Activated CD4-positive, CD25-positive, alpha-beta regulatory T cell (primary cell): ENCODE data around the gene KIF2A.

ENCODE experiments used
- DNase-seq, 4 experiments: peaks; one replicate each; lab custom pipeline; 2025; lab: John Stamatoyannopoulos, UW

Gene KIF2A

GRCh38 chr5:62305715-62306322 lies at the start of gene KIF2A:
Gene KIF2A, plus strand, starts transcription at chr5:62306206. Its CDS starts 267 bp downstream, at chr5:62306473.
- DNase-seq: peak; percentile 77 to 89 (median 83)

GRCh38 chr5:62257020-62257367 lies 49.0 kb upstream of the KIF2A start:
- DNase-seq: no peak

DNA sequence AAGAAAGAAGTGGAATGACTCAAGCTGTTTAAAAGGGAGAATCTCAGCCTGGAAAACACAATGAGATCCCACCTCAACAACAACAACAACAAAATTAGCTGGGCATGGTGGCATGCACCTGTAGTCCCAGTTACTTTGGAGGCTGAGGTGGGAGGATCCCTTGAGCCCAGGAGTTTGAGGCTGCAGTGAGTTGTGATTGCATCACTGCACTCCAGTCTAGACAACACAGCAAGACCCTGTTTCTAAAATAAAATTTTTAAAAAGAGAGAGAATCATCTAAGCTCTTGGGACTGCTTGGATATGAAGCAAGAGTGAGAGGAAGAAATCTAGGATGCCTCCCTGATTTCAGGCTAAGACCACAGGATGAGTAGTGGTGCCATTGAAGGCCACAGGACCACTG lies 47.4 kb upstream of the KIF2A start:
- no peak for DNase-seq

GRCh38 chr5:62259699-62260250 lies 46.2 kb upstream of the KIF2A start:
- no peak for DNase-seq

- no peak for DNase-seq
Observed at GRCh38 chr5:62260513-62260912, 45.5 kb upstream of the KIF2A start.

GRCh38 chr5:62263401-62263800 lies 42.6 kb upstream of the KIF2A start:
- DNase-seq: no peak

- DNase-seq: no peak
Observed at GRCh38 chr5:62265648-62266112, 40.3 kb upstream of the KIF2A start.

DNA sequence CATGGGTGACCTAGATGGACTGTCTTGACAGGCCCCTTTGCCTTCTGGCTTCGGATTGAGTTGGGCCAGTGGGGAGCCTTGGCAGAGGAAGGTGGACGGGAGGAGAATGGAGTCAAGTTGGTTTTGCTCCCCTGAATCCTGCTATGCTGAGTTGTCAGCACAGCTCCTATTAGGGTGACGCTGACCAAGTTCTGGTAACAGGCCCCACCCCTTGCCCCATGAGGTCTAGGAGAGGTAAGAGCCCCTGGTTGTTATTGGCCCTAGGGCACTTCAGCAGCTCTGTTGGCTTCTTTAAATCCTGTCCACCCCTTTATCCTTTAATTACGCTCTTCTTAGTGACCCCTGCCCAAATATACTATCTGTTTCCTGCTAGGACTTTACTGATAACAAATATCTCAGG lies 39.4 kb upstream of the KIF2A start:
- no peak for DNase-seq

DNA sequence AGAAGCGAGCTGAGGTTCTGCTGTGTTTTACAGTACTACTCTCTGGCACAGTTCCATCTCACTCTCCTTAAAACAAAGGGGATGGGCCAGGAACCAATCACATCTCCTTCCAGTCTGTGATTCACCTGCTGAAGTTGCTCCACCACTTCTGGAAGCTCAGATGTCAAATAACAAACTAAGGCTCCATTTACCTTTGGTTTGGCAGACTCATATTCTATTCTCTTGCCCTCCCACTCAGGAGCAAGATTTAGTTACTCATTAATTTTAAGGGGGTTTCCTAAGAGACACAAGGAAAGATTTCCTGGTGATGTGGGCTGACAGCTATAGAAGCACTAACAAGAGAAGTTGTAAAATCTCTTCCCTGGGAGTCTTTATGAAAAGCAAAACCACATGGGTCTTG lies 37.8 kb upstream of the KIF2A start:
- DNase-seq: no peak

- no peak for DNase-seq
Observed at GRCh38 chr5:62268792-62269191, 37.2 kb upstream of the KIF2A start.

DNA sequence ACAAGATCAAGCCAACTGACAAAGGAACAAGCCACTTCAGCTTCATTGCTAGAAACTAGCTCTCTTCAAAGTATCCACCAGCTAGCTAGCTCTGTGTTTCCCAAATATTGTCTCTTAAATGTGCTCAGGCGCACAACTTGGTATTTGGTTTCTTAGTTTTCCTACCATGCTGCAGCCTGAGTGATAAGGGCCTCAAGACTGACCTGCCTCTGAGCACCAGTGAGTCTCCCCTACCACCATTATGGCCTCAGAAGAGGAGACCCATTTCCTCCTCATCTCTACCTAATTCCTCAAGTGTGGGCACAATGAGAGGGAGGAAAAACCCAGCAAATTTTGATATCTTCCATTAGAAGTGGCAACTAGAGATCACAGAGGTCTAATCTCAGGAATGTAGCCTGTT lies 34.6 kb upstream of the KIF2A start:
- DNase-seq: no peak

- no peak for DNase-seq
Observed at GRCh38 chr5:62271870-62272269, 34.1 kb upstream of the KIF2A start.

- DNase-seq: no peak
Observed at GRCh38 chr5:62273687-62274086, 32.3 kb upstream of the KIF2A start.

GRCh38 chr5:62275581-62275980 lies 30.4 kb upstream of the KIF2A start:
- DNase-seq: no peak

DNA sequence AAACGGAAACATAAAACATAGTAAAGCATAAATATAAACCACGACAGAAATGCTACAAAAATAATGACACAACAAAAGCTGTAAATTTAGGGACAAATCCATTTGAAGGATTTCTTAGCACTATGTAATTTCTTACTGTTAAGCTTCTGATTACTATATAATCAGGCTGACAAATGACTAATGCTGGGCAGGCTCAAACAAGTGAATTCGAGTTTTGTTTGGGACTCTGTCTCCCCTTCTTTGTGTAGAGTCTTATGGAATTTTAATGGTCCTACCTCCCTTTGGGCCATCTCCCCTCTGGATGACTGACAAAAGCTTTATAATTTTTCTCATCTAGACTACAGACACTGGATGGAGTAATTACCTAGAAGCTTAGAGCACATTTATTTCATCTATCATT lies 24.6 kb upstream of the KIF2A start:
- DNase-seq: no peak

DNA sequence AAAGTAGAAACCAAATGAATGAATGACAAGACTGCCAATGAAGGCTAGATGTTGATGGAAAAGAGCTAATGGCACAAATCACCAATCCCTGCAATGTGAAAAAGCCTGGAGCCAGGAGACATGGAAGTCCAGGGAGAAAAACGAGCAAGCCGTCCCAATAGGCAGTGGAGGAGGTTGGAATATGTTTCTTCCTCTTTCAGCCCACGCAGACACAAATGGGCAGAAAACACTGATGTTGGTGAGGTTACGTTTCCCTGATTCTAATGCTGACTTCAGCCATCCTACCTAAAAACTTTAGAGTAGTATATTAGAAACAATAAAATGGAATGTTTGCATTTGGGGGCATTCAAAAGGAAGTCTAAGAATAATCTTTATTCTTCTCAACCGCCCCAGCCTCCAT lies 23.9 kb upstream of the KIF2A start:
- no peak for DNase-seq

DNA sequence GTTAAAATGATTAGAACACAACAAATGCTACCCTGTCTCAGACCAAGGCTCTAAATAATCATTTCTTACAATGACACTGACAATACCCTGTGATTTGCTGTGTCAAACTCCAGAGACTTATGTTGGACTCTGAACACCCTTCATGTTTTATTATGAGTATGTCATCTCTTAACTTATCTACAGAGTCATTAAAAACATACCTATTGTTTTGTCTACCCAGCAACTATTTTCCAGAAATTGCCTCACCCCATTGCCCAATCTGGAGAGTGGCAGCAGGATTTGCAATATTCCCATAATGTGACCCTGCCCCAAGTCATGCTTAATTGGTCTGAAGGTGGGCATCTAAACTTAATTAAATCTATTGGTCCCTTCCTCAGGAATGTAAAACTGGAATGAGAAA lies 23.0 kb upstream of the KIF2A start:
- no peak for DNase-seq

- no peak for DNase-seq
Observed at GRCh38 chr5:62283861-62284260, 22.1 kb upstream of the KIF2A start.

DNA sequence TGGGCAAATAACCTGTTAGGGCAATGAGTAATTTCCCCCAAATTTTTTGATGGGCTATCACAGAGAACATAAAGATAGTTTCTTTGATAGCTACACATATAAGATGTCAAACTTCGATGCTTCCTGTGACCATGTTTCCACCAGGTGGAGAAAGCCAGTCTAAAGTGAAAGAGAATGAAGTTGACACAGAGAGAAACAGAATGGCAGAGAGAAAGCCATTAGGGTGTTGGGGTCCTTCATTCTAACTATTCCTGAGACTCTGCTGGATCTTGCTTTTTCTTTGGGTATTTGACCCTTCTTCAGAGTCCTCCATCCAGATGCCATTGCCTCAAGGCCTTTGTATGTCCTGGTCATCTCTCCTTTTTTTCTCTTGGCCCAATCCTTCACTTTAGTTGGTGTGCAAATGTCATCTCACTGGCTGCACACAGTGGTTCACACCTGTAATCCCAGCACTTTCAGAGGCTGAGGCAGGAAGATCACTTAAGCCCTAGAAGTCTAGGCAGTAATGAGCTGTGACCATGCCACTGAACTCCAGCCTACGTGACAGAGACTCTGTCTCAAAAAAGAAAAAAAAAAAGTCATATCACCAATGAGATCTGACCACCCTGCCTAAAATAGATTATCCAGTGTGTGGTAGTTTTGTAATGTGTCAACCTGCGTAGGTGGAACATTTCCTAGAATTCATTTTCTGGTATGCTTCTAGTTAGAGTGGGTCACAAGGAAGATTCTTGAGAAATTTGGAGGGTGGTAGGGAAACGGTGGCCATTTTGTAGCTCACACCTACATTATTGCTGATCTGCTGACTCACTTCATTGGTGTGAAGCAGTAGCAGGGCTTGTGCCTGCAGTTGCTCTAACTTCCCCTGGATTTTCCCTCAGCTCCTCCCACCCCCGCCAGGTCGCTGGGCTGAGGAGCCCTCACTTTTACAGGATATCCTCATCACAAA lies 20.8 kb upstream of the KIF2A start:
- DNase-seq: peak in 2 of 4 experiments; percentile 19 to 31

- DNase-seq: no peak
Observed at GRCh38 chr5:62286834-62287233, 19.2 kb upstream of the KIF2A start.

GRCh38 chr5:62287237-62287636 lies 18.8 kb upstream of the KIF2A start:
- no peak for DNase-seq

DNA sequence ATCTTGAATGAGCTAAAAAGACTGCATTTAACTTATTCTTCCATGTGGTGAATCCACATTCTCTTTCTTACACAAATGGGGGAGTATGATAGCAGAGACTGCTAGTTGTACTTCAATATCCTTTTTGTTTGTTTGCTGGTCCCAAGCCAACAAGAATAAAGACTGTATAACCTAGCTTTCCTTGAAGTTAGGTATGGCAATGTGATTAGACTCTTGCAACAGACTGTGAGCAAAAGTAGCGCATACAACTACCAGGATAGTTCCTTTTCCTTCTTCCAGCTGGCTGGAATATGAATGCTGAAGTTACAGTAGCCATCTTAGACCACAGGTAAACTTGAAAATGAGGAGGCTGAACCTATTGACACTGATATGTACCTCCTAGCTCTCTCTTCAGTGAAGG lies 17.9 kb upstream of the KIF2A start:
- DNase-seq: no peak

DNA sequence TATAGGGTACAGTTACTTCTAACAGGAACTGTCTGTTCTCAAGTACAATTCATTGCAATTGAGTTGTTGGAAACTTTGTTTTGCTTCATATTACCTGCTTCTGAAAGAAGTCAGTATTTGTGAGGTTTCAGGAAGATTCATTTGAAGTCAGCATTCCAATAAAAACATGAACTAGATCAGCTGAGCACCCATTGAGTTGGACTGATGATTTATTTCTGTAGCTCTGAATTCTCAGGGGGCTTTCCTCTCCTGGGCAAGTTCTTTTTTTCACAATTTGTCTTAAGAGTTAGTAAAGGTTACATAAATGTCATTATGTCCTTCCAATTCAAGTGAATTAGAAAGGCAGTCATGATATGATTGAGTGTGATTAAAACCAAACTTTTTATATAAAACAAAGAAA lies 16.2 kb upstream of the KIF2A start:
- DNase-seq: no peak
